Upper lobe of left lung (tissue), 4 donors: ENCODE data around the gene HHAT.

Source experiments
- CTCF ChIP-seq, 6 experiments: fragments of 450-650 bp in 4 of 6; fragments of 200-600 bp in 2 of 6; sonication (generic) in 2 of 6; IDR thresholded peaks; one replicate each; pipeline ENCODE4 v1.5.1; 2016 to 2019; ENCODE audit warnings: antibody characterized with exemption in 6 of 6
- POLR2A ChIP-seq, 4 donors: fragments of 450-650 bp; IDR thresholded peaks; one replicate each; pipeline ENCODE4 v1.5.1; 2016 to 2017; ENCODE audit warnings: antibody characterized with exemption in 4 of 4, mild to moderate bottlenecking in 2 of 4
- POLR2AphosphoS5 ChIP-seq, 2 donors: sonication (generic); formaldehyde crosslinking; IDR thresholded peaks; one replicate each; pipeline ENCODE4 v1.5.1; 2017; ENCODE audit warnings: antibody characterized with exemption in 2 of 2

GRCh38 chr1:210418863-210419650 is 90.4 kb downstream of the HHAT start:
- TF ChIP-seq CTCF (IDR thresholded peaks at IDR 0.05) (no peak), POLR2A (IDR thresholded peaks at IDR 0.05) (no peak), POLR2AphosphoS5 (IDR thresholded peaks at IDR 0.05) (no peak)
